Activated naive CD8-positive, alpha-beta T cell treated with anti-CD3 and anti-CD28 coated beads, Interleukin-2, amount 10 ng/mL, durations not matched to agents 7 days and 5 days (primary cell): ENCODE data around the gene PIM3. TPM values are rescaled to one million over a fixed set of nuclear protein-coding genes. Genes with fewer than 3 reads are reported as not detected.
A peak's percentile ranks its signal among the peaks of the same experiment; 100 is the strongest.

ENCODE experiments used
- ATAC-seq: fragments of 150-1000 bp; cut with Tn5 transposase; one replicate; pipeline ENCODE4 v1.10.0; 2021; ENCODE audit warnings: low read depth, moderate library complexity
- POLR2A ChIA-PET: fragments of 350-600 bp; sonication (Branson Sonifier 250); formaldehyde crosslinking; loops from one replicate; lab custom pipeline; 2021; ENCODE audit warnings: antibody characterized with exemption; lab: Charles Lee
- DNase-seq: peaks from one replicate; pipeline ENCODE4 v3.0.0; 2021
- H3K27ac Mint-ChIP-seq: one replicate; pipeline ENCODE4 v1.8.0; 2022; ENCODE audit warnings: mild to moderate bottlenecking, mixed read lengths
- H3K27me3 Mint-ChIP-seq: one replicate; pipeline ENCODE4 v1.8.0; 2022; ENCODE audit warnings: mild to moderate bottlenecking, moderate library complexity, mixed read lengths
- H3K36me3 Mint-ChIP-seq: one replicate; pipeline ENCODE4 v1.8.0; 2021; ENCODE audit warnings: mild to moderate bottlenecking, mixed read lengths
- H3K4me1 Mint-ChIP-seq: one replicate; pipeline ENCODE4 v1.8.0; 2021; ENCODE audit warnings: mixed read lengths
- H3K4me3 Mint-ChIP-seq: one replicate; pipeline ENCODE4 v1.8.0; 2022; ENCODE audit warnings: mild to moderate bottlenecking, moderate library complexity, mixed read lengths
- H3K9me3 Mint-ChIP-seq: one replicate; pipeline ENCODE4 v1.8.0; 2021; ENCODE audit warnings: mixed read lengths
- total RNA-seq, 2 experiments: library from RNA; stranded (reverse); gene quantifications; one replicate each; pipeline ENCODE4 v1.2.3, GENCODE V29; 2021

Gene PIM3
- 10 to 100 TPM; 44.3 to 48.5 TPM for total RNA-seq

GRCh38 chr22:49960159-49961004, at the start of gene PIM3:
Gene PIM3 (plus strand): TSS chr22:49960772. CDS start chr22:49960948, 176 bp downstream.
- Mint-ChIP-seq H3K27ac (peak within 1 kb of the TSS; percentile 85), H3K36me3 (peaks cover 10% of the 10 kb centered on the region), H3K4me3 (peak within 1 kb of the TSS; percentile 94), H3K9me3 (no peaks in the 10 kb centered on the region), H3K4me1 (peaks cover 13% of the 10 kb centered on the region), H3K27me3 (no peaks in the 10 kb centered on the region)
- DNase-seq (peak; percentile 94), ATAC-seq (peak; percentile 83)
- POLR2A ChIA-PET, result interaction anchor here (0.7 to 4.7 kb wide), 10 partner anchors 11 to 230 kb away, joined by 3 to 50 read pairs (median 4); no protein-coding TSS in a partner anchor

GRCh38 chr22:49911881-49912625, 48.5 kb upstream of the PIM3 start:
- Mint-ChIP-seq H3K4me3 (no peak overlapping the region), H3K4me1 (peaks cover 1% of the 10 kb centered on the region), H3K27me3 (no peaks in the 10 kb centered on the region), H3K9me3 (no peaks in the 10 kb centered on the region), H3K36me3 (peaks cover 12% of the 10 kb centered on the region), H3K27ac (no peak overlapping the region)
- POLR2A ChIA-PET, result no interaction called here
- ATAC-seq (no peak), DNase-seq (no peak)

- H3K4me1 Mint-ChIP-seq, result no peaks in the 10 kb centered on the region
- H3K36me3 Mint-ChIP-seq, result peaks cover 5% of the 10 kb centered on the region
- no peak overlapping the region for H3K27ac Mint-ChIP-seq
- POLR2A ChIA-PET, result no interaction called here
- H3K27me3 Mint-ChIP-seq, result no peaks in the 10 kb centered on the region
- DNase-seq, result no peak
- no peak for ATAC-seq
- no peak overlapping the region for H3K4me3 Mint-ChIP-seq
- H3K9me3 Mint-ChIP-seq, result no peaks in the 10 kb centered on the region
Measured at GRCh38 chr22:49913026-49913425, 47.5 kb upstream of the PIM3 start.

GRCh38 chr22:49913446-49913845, 47.1 kb upstream of the PIM3 start:
- no peaks in the 10 kb centered on the region for H3K4me1 Mint-ChIP-seq
- H3K9me3 Mint-ChIP-seq, result no peaks in the 10 kb centered on the region
- no peak for ATAC-seq
- DNase-seq, result no peak
- H3K27ac Mint-ChIP-seq, result no peak overlapping the region
- no peaks in the 10 kb centered on the region for H3K27me3 Mint-ChIP-seq
- no peak overlapping the region for H3K4me3 Mint-ChIP-seq
- POLR2A ChIA-PET, result no interaction called here
- peaks cover 4% of the 10 kb centered on the region for H3K36me3 Mint-ChIP-seq

GRCh38 chr22:49914256-49914655, 46.3 kb upstream of the PIM3 start:
- H3K36me3 Mint-ChIP-seq, result peaks cover 2% of the 10 kb centered on the region
- no peaks in the 10 kb centered on the region for H3K9me3 Mint-ChIP-seq
- no peaks in the 10 kb centered on the region for H3K27me3 Mint-ChIP-seq
- POLR2A ChIA-PET, result no interaction called here
- H3K4me1 Mint-ChIP-seq, result no peaks in the 10 kb centered on the region
- DNase-seq, result no peak
- no peak for ATAC-seq
- no peak overlapping the region for H3K27ac Mint-ChIP-seq
- H3K4me3 Mint-ChIP-seq, result no peak overlapping the region

- H3K36me3 Mint-ChIP-seq, result peaks cover 1% of the 10 kb centered on the region
- no peak overlapping the region for H3K4me3 Mint-ChIP-seq
Measured at GRCh38 chr22:49915610-49916009, 45.0 kb upstream of the PIM3 start.

GRCh38 chr22:49916831-49917230, 43.7 kb upstream of the PIM3 start:
- no peaks in the 10 kb centered on the region for H3K27me3 Mint-ChIP-seq
- POLR2A ChIA-PET, result interaction anchor here (1.0 kb wide), 1 partner anchor 37 kb away, joined by 3 read pairs; no protein-coding TSS in a partner anchor
- peak overlapping the region; percentile 87 for H3K4me3 Mint-ChIP-seq
- H3K9me3 Mint-ChIP-seq, result no peaks in the 10 kb centered on the region
- H3K36me3 Mint-ChIP-seq, result peaks cover 2% of the 10 kb centered on the region
- peak overlapping the region; percentile 85 for H3K27ac Mint-ChIP-seq
- DNase-seq (no peak), ATAC-seq (no peak)
- peaks cover 7% of the 10 kb centered on the region for H3K4me1 Mint-ChIP-seq

More at GRCh38 chr22:49915610-49916009, 45.0 kb upstream of the PIM3 start:
- ATAC-seq, result no peak
- no peak overlapping the region for H3K27ac Mint-ChIP-seq
- POLR2A ChIA-PET, result no interaction called here
- peaks cover 7% of the 10 kb centered on the region for H3K4me1 Mint-ChIP-seq
- no peaks in the 10 kb centered on the region for H3K9me3 Mint-ChIP-seq
- H3K27me3 Mint-ChIP-seq, result no peaks in the 10 kb centered on the region
- no peak for DNase-seq

GRCh38 chr22:49917974-49918910, 42.3 kb upstream of the PIM3 start, which contains the start of the genes ALG12 and CRELD2:
Gene ALG12 (minus strand): TSS chr22:49918438. CDS start chr22:49913765, 4,673 bp downstream.
Gene CRELD2 (plus strand): TSS chr22:49918634. CDS start chr22:49918770, 136 bp downstream.
- POLR2A ChIA-PET, result interaction anchor here (0.6 to 1.6 kb wide), 6 partner anchors 15 to 129 kb away, joined by 3 to 7 read pairs (median 4); no protein-coding TSS in a partner anchor
- Mint-ChIP-seq H3K4me3 (peak within 1 kb of the TSS; percentile 87), H3K27me3 (no peaks in the 10 kb centered on the region), H3K36me3 (peaks cover 2% of the 10 kb centered on the region), H3K9me3 (no peaks in the 10 kb centered on the region), H3K4me1 (peaks cover 7% of the 10 kb centered on the region), H3K27ac (peak within 1 kb of the TSS; percentile 85)
- DNase-seq (peak; percentile 97), ATAC-seq (peak; percentile 98)

GRCh38 chr22:49918911-49919881, 41.4 kb upstream of the PIM3 start:
- peak overlapping the region; percentile 73 for H3K4me3 Mint-ChIP-seq
- H3K4me1 Mint-ChIP-seq, result peaks cover 7% of the 10 kb centered on the region
- no peaks in the 10 kb centered on the region for H3K9me3 Mint-ChIP-seq
- DNase-seq, result no peak
- peak overlapping the region; percentile 8 for H3K27ac Mint-ChIP-seq
- POLR2A ChIA-PET, result interaction anchor here (1.5 to 1.6 kb wide), 2 partner anchors 17 to 93 kb away, joined by 4 to 6 read pairs; no protein-coding TSS in a partner anchor
- ATAC-seq, result no peak
- peaks cover 2% of the 10 kb centered on the region for H3K36me3 Mint-ChIP-seq
- H3K27me3 Mint-ChIP-seq, result no peaks in the 10 kb centered on the region

GRCh38 chr22:49920859-49921258, 39.7 kb upstream of the PIM3 start:
- no peaks in the 10 kb centered on the region for H3K27me3 Mint-ChIP-seq
- no peak for ATAC-seq
- peaks cover 2% of the 10 kb centered on the region for H3K36me3 Mint-ChIP-seq
- no peaks in the 10 kb centered on the region for H3K9me3 Mint-ChIP-seq
- DNase-seq, result no peak
- peaks cover 14% of the 10 kb centered on the region for H3K4me1 Mint-ChIP-seq
- POLR2A ChIA-PET, result interaction anchor here (0.9 kb wide), 1 partner anchor 30 kb away, joined by 3 read pairs; no protein-coding TSS in a partner anchor
- H3K27ac Mint-ChIP-seq, result no peak overlapping the region
- H3K4me3 Mint-ChIP-seq, result no peak overlapping the region

GRCh38 chr22:49921508-49922278, 38.9 kb upstream of the PIM3 start:
- Mint-ChIP-seq H3K4me1 (peaks cover 19% of the 10 kb centered on the region), H3K27ac (no peak overlapping the region), H3K4me3 (no peak overlapping the region), H3K27me3 (no peaks in the 10 kb centered on the region), H3K9me3 (no peaks in the 10 kb centered on the region), H3K36me3 (peaks cover 2% of the 10 kb centered on the region)
- POLR2A ChIA-PET, result no interaction called here
- DNase-seq (peak; percentile 27), ATAC-seq (no peak)
